Spleen (tissue), 7 donors: ENCODE data around the gene SULT1C2.

ENCODE experiments used
- CTCF ChIP-seq, 11 experiments: fragments of 200-600 bp in 7 of 11; fragments of 450-650 bp in 4 of 11; sonication (generic) in 4 of 11; IDR thresholded peaks in 8 of 11; conservative IDR thresholded peaks in 3 of 11; 1 replicate in 7 of 11; 2 replicates in 4 of 11; pipeline versions ENCODE4 v1.4.0 to v1.8.0; 2016 to 2021; ENCODE audit warnings: antibody characterized with exemption in 11 of 11, inconsistent platforms in 4 of 11, mild to moderate bottlenecking in 1 of 11
- POLR2A ChIP-seq, 3 donors: fragments of 450-650 bp; IDR thresholded peaks; one replicate each; pipeline ENCODE4 v1.5.1; 2017; ENCODE audit warnings: antibody characterized with exemption in 3 of 3, mild to moderate bottlenecking in 1 of 3
- POLR2AphosphoS5 ChIP-seq, 3 donors: sonication (generic); formaldehyde crosslinking; IDR thresholded peaks; one replicate each; pipeline ENCODE4 v1.5.1; 2017; ENCODE audit warnings: antibody characterized with exemption in 3 of 3
- donor health status: DM: no; HTN: no; CAD: no; lungs with moderate emphysema.
- donor health status: DM: no; HTN: no; CAD: no.
- donor health status: DM: no; HTN: no; CAD: no.

DNA sequence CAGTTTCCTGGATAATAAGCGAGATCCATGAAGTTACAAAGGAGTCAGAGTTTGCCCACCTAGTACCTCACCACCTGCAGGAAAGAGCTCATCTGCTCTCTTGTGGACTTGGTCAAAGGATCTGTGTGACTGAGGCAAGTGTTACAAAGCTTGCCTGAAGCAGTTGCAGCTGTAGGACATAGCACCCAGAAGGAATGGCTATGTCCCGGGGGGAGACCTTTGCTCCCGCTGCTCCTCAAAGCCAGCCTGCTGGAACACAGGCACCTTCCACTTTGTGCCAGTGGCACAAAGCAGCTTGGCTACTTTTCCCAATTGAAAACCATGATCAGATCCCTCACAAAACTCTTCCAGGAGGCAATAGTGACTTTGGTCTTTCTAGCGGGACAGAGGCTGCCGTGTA lies 3.1 kb upstream of the SULT1C2 start:
- TF ChIP-seq CTCF (IDR thresholded peaks at IDR 0.05 in 8 of 11, conservative IDR thresholded peaks at IDR 0.05 in 3 of 11), result no peak
- TF ChIP-seq POLR2A (IDR thresholded peaks at IDR 0.05), result no peak
- TF ChIP-seq POLR2AphosphoS5 (IDR thresholded peaks at IDR 0.05), result no peak
